Measurements from ENCODE around the gene TSPAN5.
"Not testable (repeated sequence)": the region's sequence is repeated elsewhere in the genome, so short reads cannot be mapped to it uniquely, and the experiment has no call there.

Gene TSPAN5

GRCh38 chr4:98482847-98483806 lies 175.3 kb downstream of the TSPAN5 start:
- TF ChIP-seq CTCF (IDR thresholded peaks at IDR 0.05; ENCODE audit: low read depth, low read length), result no peak
- no peak overlapping the region for H3K4me3 ChIP-seq (ENCODE audit: low read depth, low read length)

GRCh38 chr4:98482503-98482846 lies 175.9 kb downstream of the TSPAN5 start:
- no peak for TF ChIP-seq CTCF (IDR thresholded peaks at IDR 0.05; ENCODE audit: low read depth, low read length)
- no peak overlapping the region for H3K4me3 ChIP-seq (ENCODE audit: low read depth, low read length)

- TF ChIP-seq CTCF (IDR thresholded peaks at IDR 0.05; ENCODE audit: low read depth, low read length), result no peak
- no peak overlapping the region for H3K4me3 ChIP-seq (ENCODE audit: low read depth, low read length)
These were observed 177.2 kb downstream of the TSPAN5 start for GRCh38 chr4:98481167-98481566.

- H3K4me3 ChIP-seq (ENCODE audit: low read depth, low read length), result no peak overlapping the region
- no peak for TF ChIP-seq CTCF (IDR thresholded peaks at IDR 0.05; ENCODE audit: low read depth, low read length)
These were observed 177.9 kb downstream of the TSPAN5 start for GRCh38 chr4:98480535-98480934.

- H3K4me3 ChIP-seq (ENCODE audit: low read depth, low read length), result not testable (repeated sequence)
These were observed 178.8 kb downstream of the TSPAN5 start for GRCh38 chr4:98479590-98479989.

- TF ChIP-seq CTCF (IDR thresholded peaks at IDR 0.05; ENCODE audit: low read depth, low read length), result no peak
- no peak overlapping the region for H3K4me3 ChIP-seq (ENCODE audit: low read depth, low read length)
These were observed 181.5 kb downstream of the TSPAN5 start for GRCh38 chr4:98476891-98477290.

GRCh38 chr4:98474408-98474844 lies 184.0 kb downstream of the TSPAN5 start:
- H3K4me3 ChIP-seq (ENCODE audit: low read depth, low read length), result no peak overlapping the region
- TF ChIP-seq CTCF (IDR thresholded peaks at IDR 0.05; ENCODE audit: low read depth, low read length), result no peak

Data from WI38 (cell line).